HCT116 (cell line): Measurements from ENCODE around the gene LPO. TPM values are rescaled to one million over a fixed set of nuclear protein-coding genes. Genes with fewer than 3 reads are reported as not detected.

Experiments
- ATAC-seq: fragments of 200-7000 bp; cut with Tn5 transposase; 2 replicates; pipeline ENCODE4 v1.9.1; 2020; ENCODE audit warnings: mild to moderate bottlenecking, moderate library complexity
- BruUV-seq: library from RNA; stranded (reverse); fragments of 400-500 nt; replicated peaks from 2 replicates; lab custom pipeline; 2021; lab: Mats Ljungman, UMichigan
- CTCF ChIA-PET: fragments of 300-600 bp; sonication (Branson Sonifier 250); formaldehyde crosslinking; loops from one replicate; lab custom pipeline; 2021; ENCODE audit warnings: antibody characterized with exemption; lab: Charles Lee
- POLR2A ChIA-PET: fragments of 300-600, 350-600 bp; sonication (Branson Sonifier 250); formaldehyde crosslinking; loops from one replicate; lab custom pipeline; 2021; ENCODE audit warnings: antibody characterized with exemption; lab: Charles Lee
- RAD21 ChIA-PET, 2 experiments: fragments of 300-600 bp; sonication (Branson Sonifier 250); formaldehyde crosslinking; loops; one replicate each; lab custom pipeline; 2023; ENCODE audit warnings: low total read pairs in 2 of 2; ENCODE audit not compliant: uncharacterized antibody in 2 of 2, unreplicated experiment in 2 of 2, low non-redundant PET in 1 of 2; lab: Charles Lee
- DNase-seq: peaks from one replicate; pipeline ENCODE4 v3.0.0-alpha.2; 2010; ENCODE audit warnings: low read depth, low spot score
- H2AFZ ChIP-seq: fragments of 200-600 bp; shearing (Covaris generic), sonication (generic); 2 replicates; pipeline ENCODE4 v1.6.1; 2017; ENCODE audit warnings: low read depth, mixed run types, mixed read lengths, antibody characterized with exemption, low read length; ENCODE audit not compliant: poor library complexity, severe bottlenecking
- H3K27ac ChIP-seq: 2 replicates; pipeline ENCODE4 v1.5.1; 2012; ENCODE audit warnings: low read depth, low read length
- H3K27me3 ChIP-seq: fragments of 200-600 bp; sonication (generic); 2 replicates; pipeline ENCODE4 v1.6.1; 2016; ENCODE audit warnings: mixed run types, low read length, mixed read lengths; ENCODE audit not compliant: insufficient read depth
- H3K36me3 ChIP-seq, 2 experiments: fragments of 200-500 bp in 1 of 2; fragments of 200-600 bp in 1 of 2; sonication (Bioruptor generic) in 1 of 2; sonication (generic) in 1 of 2; 2 replicates each; pipeline versions ENCODE4 v1.5.1 to v1.6.1; 2014 to 2016; ENCODE audit warnings: low read length in 2 of 2, inconsistent platforms in 1 of 2, mixed read lengths in 1 of 2, mixed run types in 1 of 2; ENCODE audit not compliant: insufficient read depth in 2 of 2, control insufficient read depth in 1 of 2
- H3K4me1 ChIP-seq, 2 experiments: fragments of 200-600 bp in 1 of 2; sonication (generic) in 1 of 2; 2 replicates each; pipeline versions ENCODE4 v1.5.1 to v1.6.1; 2012 to 2017; ENCODE audit warnings: low read length in 2 of 2, inconsistent platforms in 1 of 2, mild to moderate bottlenecking in 1 of 2, mixed read lengths in 1 of 2, mixed run types in 1 of 2, moderate library complexity in 1 of 2; ENCODE audit not compliant: insufficient read depth in 2 of 2, control insufficient read depth in 1 of 2
- H3K4me2 ChIP-seq: fragments of 200-600 bp; sonication (generic); 2 replicates; pipeline ENCODE4 v1.6.1; 2017; ENCODE audit warnings: mixed run types, low read length, mixed read lengths
- H3K4me3 ChIP-seq, 2 experiments: fragments of 200-600 bp in 1 of 2; sonication (generic) in 1 of 2; replicated peaks in 1 of 2; 2 replicates each; pipeline ENCODE4 v1.5.1; 2011 to 2016; ENCODE audit warnings: low read length in 2 of 2, control low read depth in 1 of 2, low read depth in 1 of 2, mild to moderate bottlenecking in 1 of 2, mixed read lengths in 1 of 2, mixed run types in 1 of 2
- H3K79me2 ChIP-seq: fragments of 200-600 bp; sonication (generic); 2 replicates; pipeline ENCODE4 v1.6.1; 2017; ENCODE audit warnings: mild to moderate bottlenecking, mixed run types, low read length, moderate library complexity, mixed read lengths; ENCODE audit not compliant: insufficient read depth
- H3K9ac ChIP-seq: fragments of 200-600 bp; sonication (generic); 2 replicates; pipeline ENCODE4 v1.6.1; 2016; ENCODE audit warnings: low read length, mixed read lengths
- H3K9me2 ChIP-seq: fragments of 200-600 bp; sonication (generic), shearing (Covaris generic); 2 replicates; pipeline ENCODE4 v1.6.1; 2017; ENCODE audit warnings: mixed run types, mild to moderate bottlenecking, moderate library complexity; ENCODE audit not compliant: insufficient read depth
- H3K9me3 ChIP-seq, 2 experiments: fragments of 200-500 bp in 1 of 2; fragments of 200-600 bp in 1 of 2; sonication (Bioruptor generic) in 1 of 2; sonication (generic) in 1 of 2; 2 replicates each; pipeline ENCODE4 v1.6.1; 2014 to 2017; ENCODE audit warnings: low read length in 2 of 2, mixed read lengths in 2 of 2, inconsistent platforms in 1 of 2, low read depth in 1 of 2, mild to moderate bottlenecking in 1 of 2, mixed run types in 1 of 2, moderate library complexity in 1 of 2; ENCODE audit not compliant: control insufficient read depth in 1 of 2, insufficient read depth in 1 of 2
- H4K20me1 ChIP-seq: fragments of 200-600 bp; sonication (generic), shearing (Covaris generic); 2 replicates; pipeline ENCODE4 v1.6.1; 2017; ENCODE audit warnings: mixed run types, mild to moderate bottlenecking, moderate library complexity; ENCODE audit not compliant: insufficient read depth
- ATF3 ChIP-seq: IDR thresholded peaks from 2 replicates; pipeline ENCODE4 v1.6.1; 2012
- CBX3 ChIP-seq: IDR thresholded peaks from 2 replicates; pipeline ENCODE4 v1.6.1; 2012; ENCODE audit warnings: low read depth
- CEBPB ChIP-seq: IDR thresholded peaks from 2 replicates; pipeline ENCODE4 v1.6.1; 2012; ENCODE audit warnings: low read depth
- CTCF ChIP-seq, 3 experiments: fragments of 200-600 bp in 1 of 3; sonication (generic) in 1 of 3; IDR thresholded peaks in 2 of 3; conservative IDR thresholded peaks in 1 of 3; 2 replicates each; pipeline ENCODE4 v1.5.1; 2012 to 2017; ENCODE audit warnings: low read depth in 2 of 3, low read length in 2 of 3, antibody characterized with exemption in 1 of 3, borderline replicate concordance in 1 of 3, control low read depth in 1 of 3, mild to moderate bottlenecking in 1 of 3, mixed read lengths in 1 of 3, mixed run types in 1 of 3, moderate library complexity in 1 of 3; ENCODE audit not compliant: insufficient read depth in 1 of 3
- EGR1 ChIP-seq: IDR thresholded peaks from 2 replicates; pipeline ENCODE4 v1.6.1; 2012; ENCODE audit warnings: low read depth
- ELF1 ChIP-seq: IDR thresholded peaks from 2 replicates; pipeline ENCODE4 v1.6.1; 2012; ENCODE audit warnings: low read depth, borderline replicate concordance
- EZH2phosphoT487 ChIP-seq: fragments of 200-600 bp; IDR thresholded peaks from 2 replicates; pipeline ENCODE4 v1.6.1; 2018; ENCODE audit warnings: antibody characterized with exemption, borderline replicate concordance
- FOSL1 ChIP-seq: IDR thresholded peaks from 2 replicates; pipeline ENCODE4 v1.6.1; 2012; ENCODE audit warnings: low read depth
- JUND ChIP-seq: IDR thresholded peaks from 2 replicates; pipeline ENCODE4 v1.6.1; 2012
- MAX ChIP-seq: IDR thresholded peaks from 2 replicates; pipeline ENCODE4 v1.6.1; 2012
- RAD21 ChIP-seq: IDR thresholded peaks from 2 replicates; pipeline ENCODE4 v1.6.1; 2012; ENCODE audit warnings: low read depth, mild to moderate bottlenecking
- SIN3A ChIP-seq: IDR thresholded peaks from 2 replicates; pipeline ENCODE4 v1.6.1; 2012; ENCODE audit warnings: low read depth
- SP1 ChIP-seq: IDR thresholded peaks from 2 replicates; pipeline ENCODE4 v1.6.1; 2012; ENCODE audit warnings: low read depth
- SRF ChIP-seq: IDR thresholded peaks from 2 replicates; pipeline ENCODE4 v1.6.1; 2012; ENCODE audit warnings: low read depth
- TCF7L2 ChIP-seq: IDR thresholded peaks from 2 replicates; pipeline ENCODE4 v1.7.0; 2011; ENCODE audit warnings: borderline replicate concordance, inconsistent platforms; ENCODE audit not compliant: insufficient read depth, insufficient read length; ENCODE audit errors: extremely low read depth
- YY1 ChIP-seq: IDR thresholded peaks from 2 replicates; pipeline ENCODE4 v1.6.1; 2011; ENCODE audit warnings: low read length, low read depth, moderate library complexity, mild to moderate bottlenecking; ENCODE audit not compliant: insufficient replicate concordance; ENCODE audit errors: extremely low read depth
- ZFX ChIP-seq: fragments of 450-650 bp; IDR thresholded peaks from 2 replicates; pipeline ENCODE4 v1.6.1; 2017
- ZNF274 ChIP-seq: fragments of 200-500 bp; sonication (Bioruptor generic); IDR thresholded peaks from 2 replicates; pipeline ENCODE4 v1.6.1; 2014; ENCODE audit warnings: mild to moderate bottlenecking, low read depth, low read length, inconsistent platforms
- intact Hi-C: fragments of 100-400 bp; cut with micrococcal nuclease; formaldehyde crosslinking; loops from 2 replicates; pipeline ENCODE4 v1.10.0; 2022
- total RNA-seq: library from RNA; stranded (reverse); gene quantifications from one replicate; pipeline ENCODE4 v1.2.1, GENCODE V29; 2021; ENCODE audit not compliant: unreplicated experiment
- TF ChIP-seq, protein P1 (sequence below): IDR thresholded peaks from 2 replicates; pipeline ENCODE4 v1.6.1; 2012; ENCODE audit warnings: low read depth
- TF ChIP-seq, protein P2 (sequence below): IDR thresholded peaks from 2 replicates; pipeline ENCODE4 v1.6.1; 2011; ENCODE audit warnings: mild to moderate bottlenecking, low read length, moderate library complexity; ENCODE audit not compliant: insufficient replicate concordance; ENCODE audit errors: extremely low read depth

LPO gene
- total RNA-seq, 1 experiment from 2014 or later = not detected

GRCh38 chr17:58280480-58281217, 42.3 kb downstream of the LPO start, which contains the start of gene MPO:
TSS of gene MPO (minus strand) at chr17:58280935. CDS start at chr17:58280758, 177 bp downstream.
- intact Hi-C loops = no loop called here
- ATAC-seq (no peak), DNase-seq (no peak)
- no TSS peak for BruUV-seq
- Histone ChIP-seq H3K27me3 (no peaks in the 10 kb centered on the region), H2AFZ (no peak within 1 kb of the TSS), H3K4me1 (no peaks in the 10 kb centered on the region), H3K4me2 (no peak within 1 kb of the TSS), H3K27ac (no peak within 1 kb of the TSS), H4K20me1 (no peaks in the 10 kb centered on the region), H3K79me2 (no peaks in the 10 kb centered on the region), H3K9me3 (no peaks in the 10 kb centered on the region), H3K9me2 (no peaks in the 10 kb centered on the region), H3K4me3 (no peak within 1 kb of the TSS), H3K9ac (no peak within 1 kb of the TSS), H3K36me3 (no peaks in the 10 kb centered on the region)
- POLR2A ChIA-PET = no interaction called here
- CTCF ChIA-PET = interaction anchor here (1.8 kb wide), 1 partner anchor 37 kb away, joined by 6 read pairs; no protein-coding TSS in a partner anchor
- no peak for TF ChIP-seq SIN3A
- no peak for TF ChIP-seq MAX
- no peak for TF ChIP-seq CEBPB
- TF ChIP-seq ATF3 = no peak
- TF ChIP-seq CTCF (IDR thresholded peaks at IDR 0.05 in 2 of 3, conservative IDR thresholded peaks at IDR 0.05 in 1 of 3; ENCODE audit: borderline replicate concordance in 1 of 3, insufficient read depth in 1 of 3, low read depth in 2 of 3, low read length in 2 of 3) = no peak
- no peak for TF ChIP-seq ZFX
- no peak for TF ChIP-seq FOSL1
- TF ChIP-seq EGR1 = no peak
- no peak for TF ChIP-seq EZH2phosphoT487
- no peak for TF ChIP-seq RAD21
- no peak for TF ChIP-seq ZNF274
- TF ChIP-seq TCF7L2 = no peak
- no peak for TF ChIP-seq JUND
- TF ChIP-seq SP1 = no peak
- TF ChIP-seq, protein P1, sequence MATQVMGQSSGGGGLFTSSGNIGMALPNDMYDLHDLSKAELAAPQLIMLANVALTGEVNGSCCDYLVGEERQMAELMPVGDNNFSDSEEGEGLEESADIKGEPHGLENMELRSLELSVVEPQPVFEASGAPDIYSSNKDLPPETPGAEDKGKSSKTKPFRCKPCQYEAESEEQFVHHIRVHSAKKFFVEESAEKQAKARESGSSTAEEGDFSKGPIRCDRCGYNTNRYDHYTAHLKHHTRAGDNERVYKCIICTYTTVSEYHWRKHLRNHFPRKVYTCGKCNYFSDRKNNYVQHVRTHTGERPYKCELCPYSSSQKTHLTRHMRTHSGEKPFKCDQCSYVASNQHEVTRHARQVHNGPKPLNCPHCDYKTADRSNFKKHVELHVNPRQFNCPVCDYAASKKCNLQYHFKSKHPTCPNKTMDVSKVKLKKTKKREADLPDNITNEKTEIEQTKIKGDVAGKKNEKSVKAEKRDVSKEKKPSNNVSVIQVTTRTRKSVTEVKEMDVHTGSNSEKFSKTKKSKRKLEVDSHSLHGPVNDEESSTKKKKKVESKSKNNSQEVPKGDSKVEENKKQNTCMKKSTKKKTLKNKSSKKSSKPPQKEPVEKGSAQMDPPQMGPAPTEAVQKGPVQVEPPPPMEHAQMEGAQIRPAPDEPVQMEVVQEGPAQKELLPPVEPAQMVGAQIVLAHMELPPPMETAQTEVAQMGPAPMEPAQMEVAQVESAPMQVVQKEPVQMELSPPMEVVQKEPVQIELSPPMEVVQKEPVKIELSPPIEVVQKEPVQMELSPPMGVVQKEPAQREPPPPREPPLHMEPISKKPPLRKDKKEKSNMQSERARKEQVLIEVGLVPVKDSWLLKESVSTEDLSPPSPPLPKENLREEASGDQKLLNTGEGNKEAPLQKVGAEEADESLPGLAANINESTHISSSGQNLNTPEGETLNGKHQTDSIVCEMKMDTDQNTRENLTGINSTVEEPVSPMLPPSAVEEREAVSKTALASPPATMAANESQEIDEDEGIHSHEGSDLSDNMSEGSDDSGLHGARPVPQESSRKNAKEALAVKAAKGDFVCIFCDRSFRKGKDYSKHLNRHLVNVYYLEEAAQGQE = no peak
- TF ChIP-seq CBX3 = no peak
- no peak for TF ChIP-seq SRF
- no peak for TF ChIP-seq ELF1
- TF ChIP-seq YY1 = no peak
- TF ChIP-seq, protein P2, sequence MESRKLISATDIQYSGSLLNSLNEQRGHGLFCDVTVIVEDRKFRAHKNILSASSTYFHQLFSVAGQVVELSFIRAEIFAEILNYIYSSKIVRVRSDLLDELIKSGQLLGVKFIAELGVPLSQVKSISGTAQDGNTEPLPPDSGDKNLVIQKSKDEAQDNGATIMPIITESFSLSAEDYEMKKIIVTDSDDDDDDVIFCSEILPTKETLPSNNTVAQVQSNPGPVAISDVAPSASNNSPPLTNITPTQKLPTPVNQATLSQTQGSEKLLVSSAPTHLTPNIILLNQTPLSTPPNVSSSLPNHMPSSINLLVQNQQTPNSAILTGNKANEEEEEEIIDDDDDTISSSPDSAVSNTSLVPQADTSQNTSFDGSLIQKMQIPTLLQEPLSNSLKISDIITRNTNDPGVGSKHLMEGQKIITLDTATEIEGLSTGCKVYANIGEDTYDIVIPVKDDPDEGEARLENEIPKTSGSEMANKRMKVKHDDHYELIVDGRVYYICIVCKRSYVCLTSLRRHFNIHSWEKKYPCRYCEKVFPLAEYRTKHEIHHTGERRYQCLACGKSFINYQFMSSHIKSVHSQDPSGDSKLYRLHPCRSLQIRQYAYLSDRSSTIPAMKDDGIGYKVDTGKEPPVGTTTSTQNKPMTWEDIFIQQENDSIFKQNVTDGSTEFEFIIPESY = no peak
- RAD21 ChIA-PET = no interaction called here
